Measurements from ENCODE around the gene POGLUT3. TPM values are rescaled to one million over a fixed set of nuclear protein-coding genes. Genes with fewer than 3 reads are reported as not detected.

The POGLUT3 gene
- total RNA-seq, 1 donor from 2014 or later = 3.7 TPM

- H3K4me3 Mint-ChIP-seq = no peak overlapping the region
- intact Hi-C loops (cut with micrococcal nuclease) = no loop called here
- CTCF ChIA-PET = no interaction called here
- ATAC-seq (ENCODE audit: low read depth) (no peak), DNase-seq (no peak)
- no peaks in the 10 kb centered on the region for H3K4me1 Mint-ChIP-seq
- POLR2A ChIA-PET = no interaction called here
- TF ChIP-seq, protein P1, sequence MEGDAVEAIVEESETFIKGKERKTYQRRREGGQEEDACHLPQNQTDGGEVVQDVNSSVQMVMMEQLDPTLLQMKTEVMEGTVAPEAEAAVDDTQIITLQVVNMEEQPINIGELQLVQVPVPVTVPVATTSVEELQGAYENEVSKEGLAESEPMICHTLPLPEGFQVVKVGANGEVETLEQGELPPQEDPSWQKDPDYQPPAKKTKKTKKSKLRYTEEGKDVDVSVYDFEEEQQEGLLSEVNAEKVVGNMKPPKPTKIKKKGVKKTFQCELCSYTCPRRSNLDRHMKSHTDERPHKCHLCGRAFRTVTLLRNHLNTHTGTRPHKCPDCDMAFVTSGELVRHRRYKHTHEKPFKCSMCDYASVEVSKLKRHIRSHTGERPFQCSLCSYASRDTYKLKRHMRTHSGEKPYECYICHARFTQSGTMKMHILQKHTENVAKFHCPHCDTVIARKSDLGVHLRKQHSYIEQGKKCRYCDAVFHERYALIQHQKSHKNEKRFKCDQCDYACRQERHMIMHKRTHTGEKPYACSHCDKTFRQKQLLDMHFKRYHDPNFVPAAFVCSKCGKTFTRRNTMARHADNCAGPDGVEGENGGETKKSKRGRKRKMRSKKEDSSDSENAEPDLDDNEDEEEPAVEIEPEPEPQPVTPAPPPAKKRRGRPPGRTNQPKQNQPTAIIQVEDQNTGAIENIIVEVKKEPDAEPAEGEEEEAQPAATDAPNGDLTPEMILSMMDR (IDR thresholded peaks at IDR 0.05) = no peak
- H3K9me3 Mint-ChIP-seq = no peaks in the 10 kb centered on the region
- H3K27ac Mint-ChIP-seq = no peak overlapping the region
- H3K36me3 Mint-ChIP-seq (ENCODE audit: low read depth) = no peaks in the 10 kb centered on the region
- H3K27me3 Mint-ChIP-seq = peaks cover 3% of the 10 kb centered on the region
These were observed 40.3 kb upstream of the POGLUT3 start for GRCh38 chr11:108538502-108538901.

GRCh38 chr11:108538022-108538424, 39.8 kb upstream of the POGLUT3 start:
- no peaks in the 10 kb centered on the region for H3K36me3 Mint-ChIP-seq (ENCODE audit: low read depth)
- no peak overlapping the region for H3K4me3 Mint-ChIP-seq
- TF ChIP-seq, protein P1 (IDR thresholded peaks at IDR 0.05) = no peak
- CTCF ChIA-PET = no interaction called here
- POLR2A ChIA-PET = no interaction called here
- peaks cover 3% of the 10 kb centered on the region for H3K27me3 Mint-ChIP-seq
- H3K9me3 Mint-ChIP-seq = no peaks in the 10 kb centered on the region
- intact Hi-C loops (cut with micrococcal nuclease) = no loop called here
- no peaks in the 10 kb centered on the region for H3K4me1 Mint-ChIP-seq
- H3K27ac Mint-ChIP-seq = no peak overlapping the region
- DNase-seq (no peak), ATAC-seq (ENCODE audit: low read depth) (no peak)

GRCh38 chr11:108536783-108537182, 38.6 kb upstream of the POGLUT3 start:
- no peak overlapping the region for H3K4me3 Mint-ChIP-seq
- TF ChIP-seq, protein P1 (IDR thresholded peaks at IDR 0.05) = no peak
- no peaks in the 10 kb centered on the region for H3K9me3 Mint-ChIP-seq
- H3K36me3 Mint-ChIP-seq (ENCODE audit: low read depth) = no peaks in the 10 kb centered on the region
- H3K27me3 Mint-ChIP-seq = peaks cover 3% of the 10 kb centered on the region
- CTCF ChIA-PET = no interaction called here
- no peak for ATAC-seq (ENCODE audit: low read depth)
- intact Hi-C loops (cut with micrococcal nuclease) = no loop called here
- DNase-seq = no peak
- no peak overlapping the region for H3K27ac Mint-ChIP-seq
- POLR2A ChIA-PET = no interaction called here
- H3K4me1 Mint-ChIP-seq = no peaks in the 10 kb centered on the region

DNA sequence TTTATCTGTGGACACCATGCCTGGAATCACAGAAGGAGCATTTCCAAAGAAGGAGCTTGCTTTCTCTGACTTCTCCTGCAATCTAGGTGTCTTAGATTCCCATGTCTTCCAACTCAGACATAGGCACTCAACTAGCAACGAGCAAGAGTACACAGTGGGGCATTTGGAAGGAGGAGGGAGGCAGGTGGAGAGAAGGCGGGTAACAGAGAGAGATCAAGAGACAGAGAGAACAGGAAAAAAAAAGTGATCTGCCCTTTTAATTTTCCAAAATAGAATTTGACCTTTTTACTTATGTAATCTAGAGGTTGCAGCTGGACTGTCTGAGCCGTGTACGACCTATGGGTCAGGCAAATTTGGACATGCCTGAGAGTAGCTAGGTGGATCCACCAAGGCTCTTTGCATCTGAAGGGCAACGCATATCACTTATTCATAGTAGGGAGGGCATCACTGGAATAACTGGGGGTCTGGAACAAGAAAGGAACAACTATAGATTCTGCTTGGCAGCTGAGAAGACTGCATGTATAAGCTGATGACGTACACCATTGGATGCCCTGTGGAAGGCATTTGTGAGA, 37.3 kb upstream of the POGLUT3 start:
- CTCF ChIA-PET = no interaction called here
- Mint-ChIP-seq H3K27me3 (peaks cover 3% of the 10 kb centered on the region), H3K27ac (no peak overlapping the region), H3K9me3 (no peaks in the 10 kb centered on the region), H3K4me3 (no peak overlapping the region), H3K36me3 (ENCODE audit: low read depth) (no peaks in the 10 kb centered on the region), H3K4me1 (no peaks in the 10 kb centered on the region)
- TF ChIP-seq, protein P1 (IDR thresholded peaks at IDR 0.05) = no peak
- DNase-seq (no peak), ATAC-seq (ENCODE audit: low read depth) (no peak)
- intact Hi-C loops (cut with micrococcal nuclease) = no loop called here
- POLR2A ChIA-PET = no interaction called here

- no peak for ATAC-seq (ENCODE audit: low read depth)
- TF ChIP-seq, protein P1 (IDR thresholded peaks at IDR 0.05) = no peak
- H3K9me3 Mint-ChIP-seq = no peaks in the 10 kb centered on the region
- no peak for DNase-seq
- H3K27me3 Mint-ChIP-seq = peaks cover 3% of the 10 kb centered on the region
- H3K4me1 Mint-ChIP-seq = no peaks in the 10 kb centered on the region
- no peak overlapping the region for H3K4me3 Mint-ChIP-seq
- intact Hi-C loops (cut with micrococcal nuclease) = no loop called here
- H3K27ac Mint-ChIP-seq = no peak overlapping the region
- POLR2A ChIA-PET = no interaction called here
- CTCF ChIA-PET = no interaction called here
- H3K36me3 Mint-ChIP-seq (ENCODE audit: low read depth) = no peaks in the 10 kb centered on the region
These were observed 36.2 kb upstream of the POGLUT3 start for GRCh38 chr11:108534274-108534882.

Data from activated B cell treated with CpG ODN at 0.5 μM for 24 hours (primary cell).